H1 (cell line): ENCODE data around the gene OR4F17. TPM values are rescaled to one million over a fixed set of nuclear protein-coding genes. Genes with fewer than 3 reads are reported as not detected.
"Not testable (repeated sequence)": the region's sequence is repeated elsewhere in the genome, so short reads cannot be mapped to it uniquely, and the experiment has no call there.

Experiments
- CTCF ChIA-PET: fragments of 300-600 bp; sonication (Branson Sonifier 250); formaldehyde crosslinking; loops from one replicate; lab custom pipeline; 2021; ENCODE audit not compliant: partially characterized antibody; lab: Charles Lee
- POLR2A ChIA-PET: fragments of 300-600 bp; sonication (Branson Sonifier 250); formaldehyde crosslinking; loops from one replicate; lab custom pipeline; 2021; ENCODE audit warnings: inconsistent platforms; ENCODE audit not compliant: partially characterized antibody; lab: Charles Lee
- DNase-seq, 2 experiments: peaks; one replicate each; pipeline versions ENCODE4 v3.0.0 to v3.0.0-alpha.2; 2010 to 2022; ENCODE audit warnings: low spot score in 2 of 2, low read depth in 1 of 2, mixed read lengths in 1 of 2
- FAIRE-seq: peaks from 2 replicates; lab custom pipeline; 2011; peaks lifted over from hg19 to GRCh38; lab: Jason Lieb, UNC
- H2AFZ ChIP-seq: 2 replicates; pipeline ENCODE4 v1.8.1; 2012; ENCODE audit warnings: low read length, inconsistent platforms
- H2AK5ac ChIP-seq: 2 replicates; pipeline ENCODE4 v1.6.1; 2013; ENCODE audit warnings: low read depth, low read length
- H2BK120ac ChIP-seq: replicated peaks from 2 replicates; pipeline ENCODE3; 2013; ENCODE audit warnings: low read depth, low read length, inconsistent platforms
- H2BK12ac ChIP-seq: 2 replicates; pipeline ENCODE4 v1.6.1; 2013; ENCODE audit warnings: low read depth, low read length
- H2BK15ac ChIP-seq: 2 replicates; pipeline ENCODE4 v1.6.1; 2013; ENCODE audit warnings: low read length
- H2BK20ac ChIP-seq: 2 replicates; pipeline ENCODE4 v1.6.1; 2013; ENCODE audit warnings: low read length
- H2BK5ac ChIP-seq: 2 replicates; pipeline ENCODE4 v1.6.1; 2013; ENCODE audit warnings: low read depth, low read length
- H3K14ac ChIP-seq: 2 replicates; pipeline ENCODE4 v1.6.1; 2013; ENCODE audit warnings: inconsistent platforms; ENCODE audit not compliant: insufficient read length
- H3K18ac ChIP-seq: 2 replicates; pipeline ENCODE4 v1.6.1; 2013; ENCODE audit warnings: low read length; ENCODE audit errors: extremely low read depth
- H3K23ac ChIP-seq: 2 replicates; pipeline ENCODE4 v1.6.1; 2013; ENCODE audit warnings: inconsistent platforms; ENCODE audit not compliant: insufficient read length
- H3K23me2 ChIP-seq: 2 replicates; pipeline ENCODE4 v1.6.1; 2013; ENCODE audit warnings: low read depth, low read length
- H3K27ac ChIP-seq: 2 replicates; pipeline ENCODE4 v1.6.1; 2011; ENCODE audit warnings: low read depth, low read length, inconsistent platforms
- H3K27me3 ChIP-seq, 4 experiments: replicated peaks in 1 of 4; 1 replicate in 1 of 4; 2 replicates in 3 of 4; pipeline versions ENCODE4 v1.6.1 to v1.8.1; 2011 to 2013; ENCODE audit warnings: low read length in 3 of 4, mild to moderate bottlenecking in 3 of 4, inconsistent platforms in 2 of 4, mixed read lengths in 2 of 4, moderate library complexity in 1 of 4; ENCODE audit not compliant: control insufficient read depth in 3 of 4, insufficient read depth in 3 of 4; ENCODE audit errors: extremely low read depth in 1 of 4
- H3K36me3 ChIP-seq, 4 experiments: 2 replicates each; pipeline versions ENCODE4 v1.6.1 to v1.8.1; 2011 to 2013; ENCODE audit warnings: mild to moderate bottlenecking in 4 of 4, low read length in 3 of 4, moderate library complexity in 2 of 4, control low read depth in 1 of 4, inconsistent platforms in 1 of 4; ENCODE audit not compliant: insufficient read depth in 4 of 4, control insufficient read depth in 2 of 4
- H3K4ac ChIP-seq: replicated peaks from 2 replicates; pipeline ENCODE3; 2013; ENCODE audit warnings: low read length, low read depth, mixed read lengths, inconsistent platforms; ENCODE audit not compliant: insufficient read length
- H3K4me1 ChIP-seq, 4 experiments: replicated peaks in 1 of 4; 1 replicate in 1 of 4; 2 replicates in 3 of 4; pipeline versions ENCODE4 v1.6.1 to v1.8.1; 2011 to 2013; ENCODE audit warnings: low read length in 3 of 4, inconsistent platforms in 2 of 4, mixed read lengths in 1 of 4; ENCODE audit not compliant: insufficient read depth in 4 of 4, control insufficient read depth in 3 of 4
- H3K4me2 ChIP-seq, 2 experiments: 2 replicates each; pipeline versions ENCODE4 v1.6.1 to v1.8.1; 2011 to 2013; ENCODE audit warnings: low read depth in 2 of 2, low read length in 2 of 2, control low read depth in 1 of 2, inconsistent platforms in 1 of 2, mild to moderate bottlenecking in 1 of 2; ENCODE audit not compliant: insufficient read depth in 1 of 2
- H3K4me3 ChIP-seq, 4 experiments: fragments of 200-600, 300-600 bp in 1 of 4; sonication (generic), shearing (Covaris generic), sonication (Bioruptor Twin) in 1 of 4; 2 replicates each; pipeline versions ENCODE4 v1.5.1 to v1.8.1; 2011 to 2016; ENCODE audit warnings: low read length in 4 of 4, low read depth in 3 of 4, control low read depth in 2 of 4, inconsistent platforms in 2 of 4, mild to moderate bottlenecking in 2 of 4, mixed read lengths in 1 of 4, moderate library complexity in 1 of 4; ENCODE audit not compliant: insufficient read depth in 2 of 4; ENCODE audit errors: extremely low read depth in 1 of 4
- H3K56ac ChIP-seq: replicated peaks from 2 replicates; pipeline ENCODE3; 2013; ENCODE audit warnings: low read depth, mild to moderate bottlenecking, mixed read lengths, low read length, inconsistent platforms; ENCODE audit not compliant: insufficient read length
- H3K79me1 ChIP-seq: 2 replicates; pipeline ENCODE4 v1.6.1; 2013; ENCODE audit warnings: low read depth, low read length, control low read depth
- H3K79me2 ChIP-seq, 2 experiments: 2 replicates each; pipeline versions ENCODE4 v1.6.1 to v1.8.1; 2012 to 2013; ENCODE audit warnings: low read length in 2 of 2, mild to moderate bottlenecking in 2 of 2, inconsistent platforms in 1 of 2; ENCODE audit not compliant: insufficient read depth in 2 of 2, control insufficient read depth in 1 of 2
- H3K9ac ChIP-seq, 4 experiments: replicated peaks in 1 of 4; 1 replicate in 1 of 4; 2 replicates in 3 of 4; pipeline versions ENCODE4 v1.6.1 to v1.8.1; 2011 to 2013; ENCODE audit warnings: low read depth in 3 of 4, low read length in 3 of 4, control low read depth in 2 of 4, mild to moderate bottlenecking in 2 of 4, moderate library complexity in 2 of 4, inconsistent platforms in 1 of 4; ENCODE audit errors: extremely low read depth in 1 of 4
- H3K9me3 ChIP-seq, 2 experiments: 2 replicates each; pipeline versions ENCODE4 v1.6.1 to v1.8.1; 2012 to 2013; ENCODE audit warnings: mild to moderate bottlenecking in 2 of 2, moderate library complexity in 2 of 2, control low read depth in 1 of 2, inconsistent platforms in 1 of 2, low read depth in 1 of 2, low read length in 1 of 2, mixed read lengths in 1 of 2; ENCODE audit not compliant: insufficient read depth in 2 of 2
- H4K20me1 ChIP-seq, 2 experiments: replicated peaks in 1 of 2; 2 replicates each; pipeline versions ENCODE3 to v1.8.1; 2011 to 2013; ENCODE audit warnings: inconsistent platforms in 2 of 2, low read length in 2 of 2, mild to moderate bottlenecking in 1 of 2; ENCODE audit not compliant: insufficient read depth in 2 of 2, control insufficient read depth in 1 of 2
- H4K5ac ChIP-seq: 2 replicates; pipeline ENCODE4 v1.6.1; 2013; ENCODE audit warnings: low read length, low read depth, mixed read lengths, inconsistent platforms; ENCODE audit not compliant: insufficient read length
- H4K8ac ChIP-seq: 2 replicates; pipeline ENCODE4 v1.8.0; 2013; ENCODE audit warnings: mild to moderate bottlenecking, moderate library complexity, low read length, inconsistent platforms; ENCODE audit not compliant: insufficient read depth; ENCODE audit errors: extremely low read depth
- H4K91ac ChIP-seq: replicated peaks from 2 replicates; pipeline ENCODE3; 2013; ENCODE audit warnings: low read length, mixed read lengths, inconsistent platforms; ENCODE audit not compliant: insufficient read length
- WGBS, 2 experiments: shearing (Covaris generic) in 1 of 2; methylation state at CpG; one replicate each; pipeline versions ENCODE4 v1.1.6 to v1.1.7; 2013 to 2015; ENCODE audit warnings: low lambda C conversion rate in 2 of 2, mixed read lengths in 2 of 2, inconsistent platforms in 1 of 2, low coverage in 1 of 2, missing lambda C conversion rate in 1 of 2; ENCODE audit not compliant: insufficient replicate concordance in 2 of 2, insufficient coverage in 1 of 2, insufficient read length in 1 of 2; ENCODE audit errors: extremely low coverage in 1 of 2, missing lambda C conversion rate in 1 of 2; 5-methylcytosine and 5-hydroxymethylcytosine counted together
- polyA plus RNA-seq, 7 experiments: library from polyadenylated mRNA; depleted of rRNA in 3 of 7; stranded (reverse) in 5 of 7; unstranded in 2 of 7; fragments of >200 nt in 5 of 7; fragments of 200-250 nt in 2 of 7; gene quantifications; 1 replicate in 5 of 7; 2 replicates in 1 of 7; 4 replicates in 1 of 7; pipeline versions ENCODE4 v1.2.1 to v1.2.3, GENCODE V29; 2011 to 2013; ENCODE audit warnings: missing spikeins in 2 of 7, mixed read lengths in 2 of 7
- total RNA-seq: library from RNA; stranded (reverse); fragmentation: NEBNext Ultra II Directional; extraction: Animal tissue kit (Norgen Biotek cat#: 25700); gene quantifications from 2 replicates; pipeline ENCODE4 v1.2.1, GENCODE V29; 2021

OR4F17 gene
- total and polyA plus RNA-seq, 2 of the 8 experiments (the other 6 are each of a cell fraction or from before 2014, with no cell fraction given): 0.30 TPM; not detected in 1

- H3K56ac ChIP-seq, H4K5ac ChIP-seq, H3K14ac ChIP-seq, H3K18ac ChIP-seq, H2BK5ac ChIP-seq, CTCF ChIA-PET, H3K9me3 ChIP-seq, H2AK5ac ChIP-seq, H2BK15ac ChIP-seq, H2BK20ac ChIP-seq, H3K4me3 ChIP-seq, POLR2A ChIA-PET, H3K23me2 ChIP-seq, H3K4ac ChIP-seq, H3K27me3 ChIP-seq, FAIRE-seq, DNase-seq, H4K20me1 ChIP-seq, H3K27ac ChIP-seq, H4K91ac ChIP-seq, H3K23ac ChIP-seq, H2BK12ac ChIP-seq, H3K4me1 ChIP-seq, H3K9ac ChIP-seq, H2BK120ac ChIP-seq, H3K4me2 ChIP-seq, H3K36me3 ChIP-seq, H3K79me2 ChIP-seq, H2AFZ ChIP-seq, H3K79me1 ChIP-seq, H4K8ac ChIP-seq: not testable (repeated sequence)
- no CpG with 5 or more reads among the region's 1 CpG for WGBS, 2 experiments
These were observed 23.3 kb upstream of the OR4F17 start for GRCh38 chr19:83626-84025.

- H3K4ac ChIP-seq, H4K20me1 ChIP-seq, H2BK12ac ChIP-seq, H2BK15ac ChIP-seq, H3K36me3 ChIP-seq, H2BK5ac ChIP-seq, H3K27me3 ChIP-seq, DNase-seq, H3K18ac ChIP-seq, H4K8ac ChIP-seq, H3K27ac ChIP-seq, H3K9ac ChIP-seq, H3K79me2 ChIP-seq, H3K9me3 ChIP-seq, H4K91ac ChIP-seq, H4K5ac ChIP-seq, FAIRE-seq, H3K4me2 ChIP-seq, H3K14ac ChIP-seq, H2BK120ac ChIP-seq, H3K23ac ChIP-seq, POLR2A ChIA-PET, CTCF ChIA-PET, H2AFZ ChIP-seq, H3K23me2 ChIP-seq, H3K79me1 ChIP-seq, H2AK5ac ChIP-seq, H3K4me3 ChIP-seq, H2BK20ac ChIP-seq, H3K4me1 ChIP-seq, H3K56ac ChIP-seq: not testable (repeated sequence)
- WGBS, 2 experiments: 94% methylated on average over 4 of the region's 4 CpGs; no CpG with 5 or more reads in 1 of the 2 experiments
These were observed 16.2 kb upstream of the OR4F17 start for GRCh38 chr19:90678-91077.
